ENCODE data around the gene P2RY2.

DNA sequence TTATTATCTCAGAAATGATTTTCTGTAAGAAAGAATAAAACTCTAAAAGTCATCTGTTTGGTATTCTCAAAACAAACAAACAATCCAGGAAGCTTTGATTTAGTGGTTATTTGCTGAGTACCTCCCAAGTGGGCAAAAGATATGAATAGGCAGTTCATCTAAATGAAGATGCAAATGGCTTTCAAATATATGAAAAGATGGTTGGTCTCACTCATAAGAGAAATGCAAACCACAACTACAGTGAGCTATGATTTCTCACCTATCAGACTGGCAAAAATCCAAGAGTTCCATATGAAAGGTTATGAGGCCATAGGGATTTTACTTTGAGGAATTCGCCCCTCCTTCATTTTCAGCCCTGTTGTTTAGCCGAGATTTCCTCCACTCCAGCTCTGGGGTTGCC, 11.3 kb upstream of the P2RY2 start:
- TF ChIP-seq, protein P1, sequence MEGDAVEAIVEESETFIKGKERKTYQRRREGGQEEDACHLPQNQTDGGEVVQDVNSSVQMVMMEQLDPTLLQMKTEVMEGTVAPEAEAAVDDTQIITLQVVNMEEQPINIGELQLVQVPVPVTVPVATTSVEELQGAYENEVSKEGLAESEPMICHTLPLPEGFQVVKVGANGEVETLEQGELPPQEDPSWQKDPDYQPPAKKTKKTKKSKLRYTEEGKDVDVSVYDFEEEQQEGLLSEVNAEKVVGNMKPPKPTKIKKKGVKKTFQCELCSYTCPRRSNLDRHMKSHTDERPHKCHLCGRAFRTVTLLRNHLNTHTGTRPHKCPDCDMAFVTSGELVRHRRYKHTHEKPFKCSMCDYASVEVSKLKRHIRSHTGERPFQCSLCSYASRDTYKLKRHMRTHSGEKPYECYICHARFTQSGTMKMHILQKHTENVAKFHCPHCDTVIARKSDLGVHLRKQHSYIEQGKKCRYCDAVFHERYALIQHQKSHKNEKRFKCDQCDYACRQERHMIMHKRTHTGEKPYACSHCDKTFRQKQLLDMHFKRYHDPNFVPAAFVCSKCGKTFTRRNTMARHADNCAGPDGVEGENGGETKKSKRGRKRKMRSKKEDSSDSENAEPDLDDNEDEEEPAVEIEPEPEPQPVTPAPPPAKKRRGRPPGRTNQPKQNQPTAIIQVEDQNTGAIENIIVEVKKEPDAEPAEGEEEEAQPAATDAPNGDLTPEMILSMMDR (IDR thresholded peaks at IDR 0.05; ENCODE audit: low read depth, low read length, poor library complexity, severe bottlenecking), result no peak
- TF ChIP-seq EZH2phosphoT487 (IDR thresholded peaks at IDR 0.05; ENCODE audit: borderline replicate concordance, low read length), result no peak

Data from DOHH2 (cell line).